Ascending aorta (tissue), 2 donors: ENCODE measurements around the gene FAT1. TPM values are rescaled to one million over a fixed set of nuclear protein-coding genes. Genes with fewer than 3 reads are reported as not detected.

Experiments
- DNase-seq, 2 donors: peaks; one replicate each; pipeline ENCODE4 v3.0.0-alpha.2; 2019; ENCODE audit warnings: low spot score in 2 of 2
- H3K27ac ChIP-seq, 2 donors: fragments of 200-600 bp; sonication (generic); one replicate each; pipeline ENCODE4 v1.5.1; 2016 to 2017; ENCODE audit warnings: mild to moderate bottlenecking in 1 of 2
- H3K27me3 ChIP-seq: fragments of 200-600 bp; sonication (generic); one replicate; pipeline ENCODE4 v1.5.1; 2017
- H3K36me3 ChIP-seq, 2 donors: fragments of 200-600 bp; sonication (generic); one replicate each; pipeline ENCODE4 v1.5.1; 2016
- H3K4me1 ChIP-seq, 2 donors: fragments of 200-600 bp; sonication (generic); one replicate each; pipeline ENCODE4 v1.5.1; 2016 to 2017; ENCODE audit warnings: mild to moderate bottlenecking in 1 of 2
- H3K4me3 ChIP-seq, 2 donors: fragments of 200-600 bp; sonication (generic); one replicate each; pipeline ENCODE4 v1.5.1; 2016 to 2017; ENCODE audit warnings: mild to moderate bottlenecking in 1 of 2
- H3K9me3 ChIP-seq, 2 donors: fragments of 200-600 bp; sonication (generic); one replicate each; pipeline ENCODE4 v1.5.1; 2016
- intact Hi-C: fragments of 100-400 bp; cut with DNase I; formaldehyde crosslinking; loops from one replicate; pipeline ENCODE4 v1.15.1; 2023
- total RNA-seq: library from RNA; depleted of rRNA; stranded (reverse); fragments of >200 nt; gene quantifications from one replicate; pipeline ENCODE4 v1.1.0, GENCODE V29; 2016
- TF ChIP-seq, protein P1 (sequence below), 3 experiments: fragments of 200-600 bp in 2 of 3; fragments of 450-650 bp in 1 of 3; sonication (generic) in 2 of 3; IDR thresholded peaks; one replicate each; pipeline ENCODE4 v1.5.1; 2016 to 2019; ENCODE audit warnings: antibody characterized with exemption in 3 of 3, mild to moderate bottlenecking in 1 of 3, moderate library complexity in 1 of 3

Gene FAT1
- total RNA-seq, 1 donor from 2014 or later = 52.9 TPM

DNA sequence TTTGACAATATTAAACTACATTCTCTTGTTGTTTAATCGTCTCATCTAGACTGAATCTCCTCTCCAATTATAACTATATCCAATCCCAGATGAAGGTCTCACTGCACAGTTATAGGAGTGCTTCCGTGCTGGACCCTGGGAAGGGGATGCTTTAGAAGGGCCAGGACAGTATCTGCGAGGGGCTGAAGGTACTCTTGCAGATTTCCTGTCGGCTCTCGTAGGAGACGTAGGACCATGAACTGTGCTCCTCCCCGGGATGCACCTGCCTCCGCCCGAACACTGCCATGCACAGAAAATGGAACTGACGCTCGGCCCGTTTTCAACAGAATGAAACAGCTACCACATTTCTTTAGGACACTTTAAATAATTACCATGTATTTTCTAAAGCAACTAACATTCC is 39.4 kb downstream of the FAT1 start:
- no peak for DNase-seq
- H3K4me1 ChIP-seq = peaks cover 0 to 9% of the 10 kb centered on the region in 2 donors

DNA sequence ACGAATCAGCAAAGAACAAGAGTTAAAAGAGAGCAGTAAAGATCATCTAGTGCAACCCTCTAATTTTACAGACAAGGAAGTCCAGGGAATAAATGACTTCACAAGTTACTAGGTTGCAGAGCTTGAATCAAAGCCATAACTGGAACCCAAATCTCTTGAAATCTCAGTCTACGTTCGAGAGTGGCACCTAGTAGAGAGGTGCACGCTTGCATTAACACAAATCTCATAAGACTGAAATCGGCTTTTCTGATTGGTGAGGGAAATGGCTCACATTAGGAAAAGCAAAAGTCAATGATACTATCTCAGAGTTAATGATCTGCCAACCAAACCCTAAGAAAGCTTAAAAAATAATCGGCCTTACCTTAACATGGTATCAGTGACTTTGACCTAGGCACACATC is 43.0 kb downstream of the FAT1 start:
- TF ChIP-seq, protein P1, sequence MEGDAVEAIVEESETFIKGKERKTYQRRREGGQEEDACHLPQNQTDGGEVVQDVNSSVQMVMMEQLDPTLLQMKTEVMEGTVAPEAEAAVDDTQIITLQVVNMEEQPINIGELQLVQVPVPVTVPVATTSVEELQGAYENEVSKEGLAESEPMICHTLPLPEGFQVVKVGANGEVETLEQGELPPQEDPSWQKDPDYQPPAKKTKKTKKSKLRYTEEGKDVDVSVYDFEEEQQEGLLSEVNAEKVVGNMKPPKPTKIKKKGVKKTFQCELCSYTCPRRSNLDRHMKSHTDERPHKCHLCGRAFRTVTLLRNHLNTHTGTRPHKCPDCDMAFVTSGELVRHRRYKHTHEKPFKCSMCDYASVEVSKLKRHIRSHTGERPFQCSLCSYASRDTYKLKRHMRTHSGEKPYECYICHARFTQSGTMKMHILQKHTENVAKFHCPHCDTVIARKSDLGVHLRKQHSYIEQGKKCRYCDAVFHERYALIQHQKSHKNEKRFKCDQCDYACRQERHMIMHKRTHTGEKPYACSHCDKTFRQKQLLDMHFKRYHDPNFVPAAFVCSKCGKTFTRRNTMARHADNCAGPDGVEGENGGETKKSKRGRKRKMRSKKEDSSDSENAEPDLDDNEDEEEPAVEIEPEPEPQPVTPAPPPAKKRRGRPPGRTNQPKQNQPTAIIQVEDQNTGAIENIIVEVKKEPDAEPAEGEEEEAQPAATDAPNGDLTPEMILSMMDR (IDR thresholded peaks at IDR 0.05) = no peak
- Histone ChIP-seq H3K4me1 (peaks cover 0 to 10% of the 10 kb centered on the region in 2 donors), H3K36me3 (no peaks in the 10 kb centered on the region), H3K27ac (no peak overlapping the region), H3K4me3 (no peak overlapping the region), H3K27me3 (no peaks in the 10 kb centered on the region), H3K9me3 (no peaks in the 10 kb centered on the region)
- DNase-seq = no peak
- intact Hi-C loops = no loop called here

More for the DNA sequence above, 39.4 kb downstream of the FAT1 start:
- H3K27ac ChIP-seq = no peak overlapping the region
- H3K27me3 ChIP-seq = no peaks in the 10 kb centered on the region
- TF ChIP-seq, protein P1 (IDR thresholded peaks at IDR 0.05) = no peak
- H3K9me3 ChIP-seq = no peaks in the 10 kb centered on the region
- intact Hi-C loops = no loop called here
- H3K36me3 ChIP-seq = no peaks in the 10 kb centered on the region
- no peak overlapping the region for H3K4me3 ChIP-seq

DNA sequence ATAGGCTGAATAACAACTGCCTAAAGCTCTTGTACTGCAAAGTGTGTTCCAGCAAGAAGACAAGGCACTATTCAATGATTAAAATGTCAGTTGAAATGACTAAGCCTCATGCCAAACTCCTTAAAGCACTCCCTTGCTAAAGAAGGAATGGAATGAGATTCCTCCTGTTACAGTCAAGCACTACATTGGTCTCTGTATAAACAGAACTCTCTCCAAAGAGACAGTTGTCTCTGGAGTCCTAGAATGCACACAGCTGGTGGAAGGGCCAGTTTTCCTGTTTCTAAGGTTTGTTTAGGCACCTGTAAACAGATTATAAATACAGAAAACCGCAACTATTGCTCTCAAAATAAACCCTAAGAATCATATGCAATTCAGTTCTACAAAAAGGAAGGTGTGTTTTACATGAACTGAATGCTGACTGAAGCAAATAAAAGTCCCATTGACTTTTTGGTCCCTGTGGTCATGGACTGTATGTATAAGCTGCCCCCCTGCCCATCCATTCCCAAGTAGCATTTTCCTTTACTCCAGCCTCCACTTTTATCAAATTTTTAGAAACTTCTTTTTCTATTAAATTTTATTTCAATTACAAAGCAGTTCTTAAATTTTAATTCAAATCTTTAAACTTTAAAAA is 47.0 kb downstream of the FAT1 start:
- Histone ChIP-seq H3K27ac (peak overlapping the region; percentile 14 to 27), H3K36me3 (no peaks in the 10 kb centered on the region), H3K4me1 (peaks cover 0 to 9% of the 10 kb centered on the region in 2 donors), H3K9me3 (no peaks in the 10 kb centered on the region), H3K4me3 (no peak overlapping the region), H3K27me3 (no peaks in the 10 kb centered on the region)
- TF ChIP-seq, protein P1 (IDR thresholded peaks at IDR 0.05) = no peak
- DNase-seq = no peak
- intact Hi-C loops = loop anchor here (10.0 kb wide), 1 partner anchor 1658 kb away; no protein-coding TSS in a partner anchor

DNA sequence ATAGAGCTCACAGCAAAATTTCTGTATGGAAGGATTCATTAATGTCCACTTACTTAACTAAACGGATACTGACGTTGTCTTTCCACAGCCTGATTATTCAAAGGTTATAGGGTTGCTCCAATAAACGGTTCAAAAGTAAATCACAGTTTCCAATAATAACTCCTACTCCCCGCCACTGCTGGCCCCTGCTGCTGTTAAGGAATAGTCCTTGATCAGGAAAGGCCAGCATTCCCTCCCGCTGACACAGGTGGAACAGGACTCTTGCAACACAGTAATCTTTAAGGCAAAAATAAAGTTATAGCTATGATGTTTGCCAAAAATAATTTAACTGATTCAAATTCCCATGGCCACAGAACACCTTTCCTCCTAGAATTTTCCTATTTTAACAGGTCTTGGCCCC is 53.9 kb downstream of the FAT1 start:
- Histone ChIP-seq H3K4me3 (no peak overlapping the region), H3K27ac (no peak overlapping the region), H3K36me3 (no peaks in the 10 kb centered on the region), H3K4me1 (peaks cover 0 to 8% of the 10 kb centered on the region in 2 donors), H3K27me3 (no peaks in the 10 kb centered on the region), H3K9me3 (no peaks in the 10 kb centered on the region)
- intact Hi-C loops = loop anchor here (1.0 to 10.0 kb wide), 3 partner anchors 54 to 1665 kb away; partner anchors contain the start of gene FAT1
- DNase-seq = no peak
- TF ChIP-seq, protein P1 (IDR thresholded peaks at IDR 0.05) = no peak

DNA sequence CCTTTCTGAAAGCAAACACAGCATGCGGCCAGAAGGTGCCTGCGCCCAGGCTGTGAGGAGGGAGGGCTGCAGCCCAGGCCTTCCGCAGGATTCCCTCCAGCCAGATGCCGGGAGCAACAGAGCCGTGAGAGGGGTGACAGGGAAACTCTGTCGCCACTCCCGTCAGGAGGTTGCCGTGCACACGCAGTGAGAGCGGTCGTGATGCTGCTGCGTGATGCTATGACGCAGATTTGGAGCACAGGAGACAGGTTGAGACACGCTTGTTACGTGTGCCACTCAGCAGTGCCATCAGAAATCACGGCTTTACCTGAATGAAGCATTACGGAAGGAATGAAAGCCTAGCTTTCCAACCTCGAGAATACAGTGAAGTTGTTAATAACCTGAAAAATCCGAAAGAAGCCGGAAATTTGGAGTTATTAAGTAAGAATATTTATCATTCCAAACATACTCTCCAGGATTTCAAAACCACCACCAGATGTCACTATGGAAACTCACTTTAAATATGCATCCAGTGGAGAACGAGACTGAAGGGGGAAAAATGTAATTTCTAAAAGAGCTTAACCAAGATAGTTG is 54.4 kb downstream of the FAT1 start:
- Histone ChIP-seq H3K4me1 (peaks cover 0 to 8% of the 10 kb centered on the region in 2 donors), H3K9me3 (no peaks in the 10 kb centered on the region), H3K36me3 (no peaks in the 10 kb centered on the region), H3K27ac (no peak overlapping the region), H3K4me3 (peak overlapping the region in 1 of 2 donors; percentile 50), H3K27me3 (no peaks in the 10 kb centered on the region)
- TF ChIP-seq, protein P1 (IDR thresholded peaks at IDR 0.05) = peak in 2 of 3 experiments; percentile 52 to 80
- intact Hi-C loops = loop anchor here (1.0 to 10.0 kb wide), 2 partner anchors 54 to 266 kb away; partner anchors contain the start of gene FAT1
- no peak for DNase-seq
